Measurements from ENCODE around the gene SCNN1A.

GRCh38 chr12:6363330-6364043, 11.9 kb downstream of the SCNN1A start:
- TF ChIP-seq CTCF (IDR thresholded peaks at IDR 0.05) (no peak), POLR2A (IDR thresholded peaks at IDR 0.05) (peak in 1 of 2 donors; percentile 44)

Data from suprapubic skin (tissue), 3 donors.